ENCODE measurements around the gene IQCE. TPM values are rescaled to one million over a fixed set of nuclear protein-coding genes. Genes with fewer than 3 reads are reported as not detected.

Gene IQCE
- total RNA-seq, 1 experiment from 2014 or later, result 44.8 TPM

DNA sequence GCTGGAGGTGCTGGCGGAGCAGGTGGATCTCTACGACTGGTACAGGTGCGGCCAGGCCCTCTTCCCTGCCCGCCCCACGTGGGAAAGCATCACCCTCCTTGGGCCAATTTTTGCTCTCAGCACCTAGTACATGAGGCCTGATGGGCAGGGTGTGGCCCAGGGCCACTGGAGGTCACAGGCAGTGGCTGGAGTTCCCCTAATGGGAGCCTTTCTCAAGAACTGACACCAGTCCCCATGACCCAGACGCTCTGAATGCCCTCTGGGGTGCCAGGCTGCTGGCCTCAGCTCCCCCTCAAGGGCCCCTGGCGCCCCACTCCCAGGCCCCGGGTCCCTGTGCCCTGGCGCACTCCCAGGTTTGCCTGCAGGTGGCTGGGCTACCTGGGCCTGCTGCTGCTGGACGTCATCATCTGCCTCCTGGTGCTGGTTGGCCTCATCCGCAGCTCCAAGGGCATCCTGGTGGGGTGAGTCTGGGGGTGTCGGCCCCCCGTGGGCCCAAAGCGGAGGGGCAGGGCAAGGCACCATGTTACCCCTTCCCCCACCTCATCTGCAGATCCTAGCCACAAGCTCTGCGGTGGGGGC, 88.9 kb downstream of the IQCE start:
- intact Hi-C loops (cut with micrococcal nuclease; ENCODE audit: unreplicated experiment) (no loop called here), in situ Hi-C loops (cut with HindIII; ENCODE audit: low pct_unique_long_range_greater_than_20kb, low sequenced_read_pairs) (no loop called here)
- CTCF ChIA-PET, result no interaction called here

DNA sequence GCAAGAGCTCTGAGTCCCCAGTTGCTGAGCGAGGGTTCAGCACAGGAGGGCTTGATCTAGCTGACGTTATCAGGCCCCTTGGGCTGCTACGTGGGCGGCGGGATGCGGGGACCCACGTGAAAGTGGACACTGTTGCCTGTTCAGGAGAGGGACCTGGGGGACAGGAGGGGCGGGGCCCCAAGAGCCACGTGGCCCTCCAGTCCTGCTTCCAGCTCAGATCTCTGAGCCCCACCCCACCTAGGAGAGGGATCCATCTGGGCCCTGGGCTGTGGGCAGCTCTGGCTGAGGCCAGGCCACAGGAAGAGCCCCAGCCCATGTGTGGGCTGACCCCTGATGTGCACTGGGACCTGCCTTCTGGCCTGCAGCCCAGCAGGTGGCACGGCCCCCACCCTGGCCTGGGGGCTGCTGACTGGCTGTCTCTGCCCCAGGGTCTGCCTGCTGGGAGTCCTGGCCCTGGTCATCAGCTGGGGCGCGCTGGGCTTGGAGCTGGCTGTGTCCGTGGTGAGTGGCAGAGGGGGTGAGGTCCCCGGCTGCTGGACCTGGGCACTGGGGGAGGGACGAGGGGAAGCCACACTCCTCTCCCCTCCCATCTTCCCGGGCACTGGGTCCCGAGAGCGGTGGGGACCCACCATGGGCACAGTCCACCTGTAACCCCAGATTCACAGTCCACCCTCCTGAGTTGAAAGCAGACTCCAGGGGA, 90.5 kb downstream of the IQCE start:
- POLR2A ChIA-PET, result no interaction called here
- TF ChIP-seq POLR2AphosphoS5 (IDR thresholded peaks at IDR 0.05; ENCODE audit: low read depth, low read length) (no peak), SIN3A (IDR thresholded peaks at IDR 0.05; ENCODE audit: borderline replicate concordance, insufficient read depth, low read depth, low read length) (no peak), TCF7L2 (IDR thresholded peaks at IDR 0.05; ENCODE audit: low read depth, low read length) (no peak)

More for the DNA sequence above, 88.9 kb downstream of the IQCE start:
- Histone ChIP-seq H3K9me3 (ENCODE audit: control insufficient read depth, insufficient read depth, low read depth, low read length) (no peaks in the 10 kb centered on the region), H3K27me3 (ENCODE audit: control insufficient read depth, insufficient read depth, low read length) (no peaks in the 10 kb centered on the region), H3K4me3 (ENCODE audit: low read depth in 2 of 2, low read length in 2 of 2) (no peak overlapping the region), H3K27ac (ENCODE audit: low read length) (no peak overlapping the region), H3K36me3 (ENCODE audit: control insufficient read depth, insufficient read depth, low read length) (peaks cover 2% of the 10 kb centered on the region; the same call in 1 of the 2 replicates), H3K4me1 (ENCODE audit: control insufficient read depth, insufficient read depth, low read length) (peaks cover 30% of the 10 kb centered on the region)
- POLR2A ChIA-PET, result no interaction called here
- TF ChIP-seq TCF7L2 (IDR thresholded peaks at IDR 0.05; ENCODE audit: low read depth, low read length) (no peak), SIN3A (IDR thresholded peaks at IDR 0.05; ENCODE audit: borderline replicate concordance, insufficient read depth, low read depth, low read length) (no peak), POLR2AphosphoS5 (IDR thresholded peaks at IDR 0.05; ENCODE audit: low read depth, low read length) (no peak)
- TF ChIP-seq, protein P1, sequence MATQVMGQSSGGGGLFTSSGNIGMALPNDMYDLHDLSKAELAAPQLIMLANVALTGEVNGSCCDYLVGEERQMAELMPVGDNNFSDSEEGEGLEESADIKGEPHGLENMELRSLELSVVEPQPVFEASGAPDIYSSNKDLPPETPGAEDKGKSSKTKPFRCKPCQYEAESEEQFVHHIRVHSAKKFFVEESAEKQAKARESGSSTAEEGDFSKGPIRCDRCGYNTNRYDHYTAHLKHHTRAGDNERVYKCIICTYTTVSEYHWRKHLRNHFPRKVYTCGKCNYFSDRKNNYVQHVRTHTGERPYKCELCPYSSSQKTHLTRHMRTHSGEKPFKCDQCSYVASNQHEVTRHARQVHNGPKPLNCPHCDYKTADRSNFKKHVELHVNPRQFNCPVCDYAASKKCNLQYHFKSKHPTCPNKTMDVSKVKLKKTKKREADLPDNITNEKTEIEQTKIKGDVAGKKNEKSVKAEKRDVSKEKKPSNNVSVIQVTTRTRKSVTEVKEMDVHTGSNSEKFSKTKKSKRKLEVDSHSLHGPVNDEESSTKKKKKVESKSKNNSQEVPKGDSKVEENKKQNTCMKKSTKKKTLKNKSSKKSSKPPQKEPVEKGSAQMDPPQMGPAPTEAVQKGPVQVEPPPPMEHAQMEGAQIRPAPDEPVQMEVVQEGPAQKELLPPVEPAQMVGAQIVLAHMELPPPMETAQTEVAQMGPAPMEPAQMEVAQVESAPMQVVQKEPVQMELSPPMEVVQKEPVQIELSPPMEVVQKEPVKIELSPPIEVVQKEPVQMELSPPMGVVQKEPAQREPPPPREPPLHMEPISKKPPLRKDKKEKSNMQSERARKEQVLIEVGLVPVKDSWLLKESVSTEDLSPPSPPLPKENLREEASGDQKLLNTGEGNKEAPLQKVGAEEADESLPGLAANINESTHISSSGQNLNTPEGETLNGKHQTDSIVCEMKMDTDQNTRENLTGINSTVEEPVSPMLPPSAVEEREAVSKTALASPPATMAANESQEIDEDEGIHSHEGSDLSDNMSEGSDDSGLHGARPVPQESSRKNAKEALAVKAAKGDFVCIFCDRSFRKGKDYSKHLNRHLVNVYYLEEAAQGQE (IDR thresholded peaks at IDR 0.05; ENCODE audit: insufficient read depth in 1 of 2, low read depth in 2 of 2, low read length in 1 of 2), result no peak
- TF ChIP-seq, protein P2, sequence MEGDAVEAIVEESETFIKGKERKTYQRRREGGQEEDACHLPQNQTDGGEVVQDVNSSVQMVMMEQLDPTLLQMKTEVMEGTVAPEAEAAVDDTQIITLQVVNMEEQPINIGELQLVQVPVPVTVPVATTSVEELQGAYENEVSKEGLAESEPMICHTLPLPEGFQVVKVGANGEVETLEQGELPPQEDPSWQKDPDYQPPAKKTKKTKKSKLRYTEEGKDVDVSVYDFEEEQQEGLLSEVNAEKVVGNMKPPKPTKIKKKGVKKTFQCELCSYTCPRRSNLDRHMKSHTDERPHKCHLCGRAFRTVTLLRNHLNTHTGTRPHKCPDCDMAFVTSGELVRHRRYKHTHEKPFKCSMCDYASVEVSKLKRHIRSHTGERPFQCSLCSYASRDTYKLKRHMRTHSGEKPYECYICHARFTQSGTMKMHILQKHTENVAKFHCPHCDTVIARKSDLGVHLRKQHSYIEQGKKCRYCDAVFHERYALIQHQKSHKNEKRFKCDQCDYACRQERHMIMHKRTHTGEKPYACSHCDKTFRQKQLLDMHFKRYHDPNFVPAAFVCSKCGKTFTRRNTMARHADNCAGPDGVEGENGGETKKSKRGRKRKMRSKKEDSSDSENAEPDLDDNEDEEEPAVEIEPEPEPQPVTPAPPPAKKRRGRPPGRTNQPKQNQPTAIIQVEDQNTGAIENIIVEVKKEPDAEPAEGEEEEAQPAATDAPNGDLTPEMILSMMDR (IDR thresholded peaks at IDR 0.05), result no peak
- no peak for ATAC-seq
- DNase-seq (ENCODE audit: low read depth, low spot score), result no peak
- BruUV-seq (replicated peaks), result no TSS peak

DNA sequence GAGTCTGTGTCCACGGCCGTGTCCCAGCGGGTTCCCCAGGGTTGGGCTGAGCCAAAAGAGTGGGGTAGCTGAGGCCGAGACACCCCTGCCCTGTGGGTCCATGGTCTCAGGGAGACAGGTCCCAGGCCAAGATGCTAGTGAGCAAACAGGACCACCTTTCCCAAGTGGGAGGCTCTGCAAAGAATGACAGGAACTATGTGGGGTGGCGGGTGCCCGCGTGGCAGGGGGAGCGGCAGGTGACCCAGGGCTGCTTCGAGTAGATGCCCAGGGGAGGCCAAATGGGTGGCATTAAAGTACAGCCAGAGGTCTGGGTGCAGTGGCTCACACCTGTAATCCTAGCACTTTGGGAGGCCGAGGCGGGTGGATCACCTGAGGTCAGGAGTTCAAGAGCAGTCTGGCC, 91.2 kb downstream of the IQCE start:
- peaks cover 11% of the 10 kb centered on the region for H3K4me1 ChIP-seq (ENCODE audit: control insufficient read depth, insufficient read depth, low read length)
- no peak for DNase-seq (ENCODE audit: low read depth, low spot score)
- H3K36me3 ChIP-seq (ENCODE audit: control insufficient read depth, insufficient read depth, low read length), result peaks cover 2% of the 10 kb centered on the region; the same call in 1 of the 2 replicates
- no TSS peak for BruUV-seq (replicated peaks)
- intact Hi-C loops (cut with micrococcal nuclease; ENCODE audit: unreplicated experiment), result no loop called here
- no peak for ATAC-seq
- CTCF ChIA-PET, result no interaction called here
- H3K4me3 ChIP-seq (ENCODE audit: low read depth in 2 of 2, low read length in 2 of 2), result no peak overlapping the region
- H3K9me3 ChIP-seq (ENCODE audit: control insufficient read depth, insufficient read depth, low read depth, low read length), result no peaks in the 10 kb centered on the region
- TF ChIP-seq, protein P2 (IDR thresholded peaks at IDR 0.05), result no peak
- no peak for TF ChIP-seq SIN3A (IDR thresholded peaks at IDR 0.05; ENCODE audit: borderline replicate concordance, insufficient read depth, low read depth, low read length)
- TF ChIP-seq TCF7L2 (IDR thresholded peaks at IDR 0.05; ENCODE audit: low read depth, low read length), result no peak
- no peak for TF ChIP-seq POLR2AphosphoS5 (IDR thresholded peaks at IDR 0.05; ENCODE audit: low read depth, low read length)
- TF ChIP-seq, protein P1 (IDR thresholded peaks at IDR 0.05; ENCODE audit: insufficient read depth in 1 of 2, low read depth in 2 of 2, low read length in 1 of 2), result no peak
- H3K27ac ChIP-seq (ENCODE audit: low read length), result no peak overlapping the region
- in situ Hi-C loops (cut with HindIII; ENCODE audit: low pct_unique_long_range_greater_than_20kb, low sequenced_read_pairs), result no loop called here
- POLR2A ChIA-PET, result interaction anchor here (0.7 kb wide), 1 partner anchor 41 kb away, joined by 5 read pairs; no protein-coding TSS in a partner anchor
- H3K27me3 ChIP-seq (ENCODE audit: control insufficient read depth, insufficient read depth, low read length), result no peaks in the 10 kb centered on the region

More for the DNA sequence above, 90.5 kb downstream of the IQCE start:
- in situ Hi-C loops (cut with HindIII; ENCODE audit: low pct_unique_long_range_greater_than_20kb, low sequenced_read_pairs) (no loop called here), intact Hi-C loops (cut with micrococcal nuclease; ENCODE audit: unreplicated experiment) (no loop called here)
- no TSS peak for BruUV-seq (replicated peaks)
- no peak overlapping the region for H3K27ac ChIP-seq (ENCODE audit: low read length)
- H3K36me3 ChIP-seq (ENCODE audit: control insufficient read depth, insufficient read depth, low read length), result peaks cover 2% of the 10 kb centered on the region; the same call in 1 of the 2 replicates
- H3K4me1 ChIP-seq (ENCODE audit: control insufficient read depth, insufficient read depth, low read length), result peaks cover 18% of the 10 kb centered on the region
- no peak overlapping the region for H3K4me3 ChIP-seq (ENCODE audit: low read depth in 2 of 2, low read length in 2 of 2)
- ATAC-seq, result no peak
- H3K9me3 ChIP-seq (ENCODE audit: control insufficient read depth, insufficient read depth, low read depth, low read length), result no peaks in the 10 kb centered on the region
- H3K27me3 ChIP-seq (ENCODE audit: control insufficient read depth, insufficient read depth, low read length), result no peaks in the 10 kb centered on the region
- CTCF ChIA-PET, result no interaction called here
- DNase-seq (ENCODE audit: low read depth, low spot score), result no peak
